Uterus (tissue), 4 donors: ENCODE results near the gene CEP104. TPM values are rescaled to one million over a fixed set of nuclear protein-coding genes. Genes with fewer than 3 reads are reported as not detected.

ENCODE experiments used
- DNase-seq, 2 donors: peaks; one replicate each; pipeline ENCODE4 v3.0.0-alpha.2; 2019 to 2020
- H3K27ac ChIP-seq, 2 donors: fragments of 200-600 bp; sonication (generic); 1 replicate in 1 of 2; 2 replicates in 1 of 2; pipeline ENCODE4 v1.5.1; 2016 to 2018
- H3K27me3 ChIP-seq, 2 donors: fragments of 200-600 bp; sonication (generic); one replicate each; pipeline ENCODE4 v1.5.1; 2018 to 2019; ENCODE audit warnings: control low read depth in 1 of 2
- H3K36me3 ChIP-seq, 2 donors: fragments of 200-600 bp; sonication (generic); one replicate each; pipeline ENCODE4 v1.5.1; 2019; ENCODE audit warnings: control low read depth in 1 of 2
- H3K4me1 ChIP-seq, 2 donors: fragments of 200-600 bp; sonication (generic); one replicate each; pipeline ENCODE4 v1.5.1; 2018 to 2019; ENCODE audit warnings: control low read depth in 1 of 2
- H3K4me3 ChIP-seq, 2 donors: fragments of 200-600 bp; sonication (generic); 1 replicate in 1 of 2; 2 replicates in 1 of 2; pipeline ENCODE4 v1.5.1; 2018 to 2019; ENCODE audit warnings: mild to moderate bottlenecking in 1 of 2
- H3K9me3 ChIP-seq, 2 donors: fragments of 200-600 bp; sonication (generic); one replicate each; pipeline ENCODE4 v1.5.1; 2019; ENCODE audit warnings: control low read depth in 1 of 2
- POLR2A ChIP-seq, 2 donors: fragments of 450-650 bp; IDR thresholded peaks; one replicate each; pipeline ENCODE4 v1.6.1; 2016; ENCODE audit warnings: antibody characterized with exemption in 2 of 2, mild to moderate bottlenecking in 1 of 2, moderate library complexity in 1 of 2
- intact Hi-C: fragments of 100-400 bp; cut with DNase I; formaldehyde crosslinking; loops from one replicate; pipeline ENCODE4 v1.15.1; 2023; ENCODE audit warnings: low total_unique reads
- total RNA-seq, 4 donors: library from RNA; depleted of rRNA in 3 of 4; stranded (reverse); fragments of >200 nt in 3 of 4; gene quantifications; one replicate each; pipeline versions ENCODE4 v1.1.0 to v1.2.4, GENCODE V29; 2014 to 2023
- TF ChIP-seq, protein P1 (sequence below), 4 experiments: fragments of 200-600 bp in 2 of 4; fragments of 450-650 bp in 2 of 4; sonication (generic) in 2 of 4; IDR thresholded peaks; one replicate each; pipeline ENCODE4 v1.5.1; 2016 to 2019; ENCODE audit warnings: antibody characterized with exemption in 4 of 4, mild to moderate bottlenecking in 2 of 4, moderate library complexity in 1 of 4
- donor health status: DM: yes; HTN: yes; CAD: no.

CEP104 gene
- total RNA-seq, 4 donors from 2014 or later: 10.5 to 43.2 (median 22.1) TPM

DNA sequence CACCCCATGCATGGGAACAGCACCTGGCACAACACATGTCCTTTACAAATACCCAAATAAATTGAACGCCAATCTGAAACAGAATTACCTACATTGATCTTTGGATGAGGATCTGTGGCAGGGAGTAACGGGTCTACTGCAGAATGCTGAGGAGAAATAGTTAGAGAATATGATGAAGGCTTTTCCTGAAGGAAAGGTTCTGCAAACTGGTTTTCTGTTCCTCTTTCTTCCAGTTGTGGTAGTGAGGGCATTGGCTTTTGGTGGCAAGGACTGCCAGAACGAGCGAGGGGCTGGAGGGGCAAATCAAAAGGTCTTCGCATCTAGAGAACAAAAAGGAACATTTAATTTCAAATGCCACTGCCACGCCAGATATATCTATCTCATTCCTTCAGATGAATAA is 19.8 kb downstream of the CEP104 start:
- no peaks in the 10 kb centered on the region for H3K27me3 ChIP-seq
- no peak overlapping the region for H3K27ac ChIP-seq
- no peak for DNase-seq
- H3K4me1 ChIP-seq: no peaks in the 10 kb centered on the region
- TF ChIP-seq, protein P1, sequence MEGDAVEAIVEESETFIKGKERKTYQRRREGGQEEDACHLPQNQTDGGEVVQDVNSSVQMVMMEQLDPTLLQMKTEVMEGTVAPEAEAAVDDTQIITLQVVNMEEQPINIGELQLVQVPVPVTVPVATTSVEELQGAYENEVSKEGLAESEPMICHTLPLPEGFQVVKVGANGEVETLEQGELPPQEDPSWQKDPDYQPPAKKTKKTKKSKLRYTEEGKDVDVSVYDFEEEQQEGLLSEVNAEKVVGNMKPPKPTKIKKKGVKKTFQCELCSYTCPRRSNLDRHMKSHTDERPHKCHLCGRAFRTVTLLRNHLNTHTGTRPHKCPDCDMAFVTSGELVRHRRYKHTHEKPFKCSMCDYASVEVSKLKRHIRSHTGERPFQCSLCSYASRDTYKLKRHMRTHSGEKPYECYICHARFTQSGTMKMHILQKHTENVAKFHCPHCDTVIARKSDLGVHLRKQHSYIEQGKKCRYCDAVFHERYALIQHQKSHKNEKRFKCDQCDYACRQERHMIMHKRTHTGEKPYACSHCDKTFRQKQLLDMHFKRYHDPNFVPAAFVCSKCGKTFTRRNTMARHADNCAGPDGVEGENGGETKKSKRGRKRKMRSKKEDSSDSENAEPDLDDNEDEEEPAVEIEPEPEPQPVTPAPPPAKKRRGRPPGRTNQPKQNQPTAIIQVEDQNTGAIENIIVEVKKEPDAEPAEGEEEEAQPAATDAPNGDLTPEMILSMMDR (IDR thresholded peaks at IDR 0.05): no peak
- TF ChIP-seq POLR2A (IDR thresholded peaks at IDR 0.05): no peak
- intact Hi-C loops: no loop called here
- H3K36me3 ChIP-seq: no peaks in the 10 kb centered on the region
- no peaks in the 10 kb centered on the region for H3K9me3 ChIP-seq
- no peak overlapping the region for H3K4me3 ChIP-seq

DNA sequence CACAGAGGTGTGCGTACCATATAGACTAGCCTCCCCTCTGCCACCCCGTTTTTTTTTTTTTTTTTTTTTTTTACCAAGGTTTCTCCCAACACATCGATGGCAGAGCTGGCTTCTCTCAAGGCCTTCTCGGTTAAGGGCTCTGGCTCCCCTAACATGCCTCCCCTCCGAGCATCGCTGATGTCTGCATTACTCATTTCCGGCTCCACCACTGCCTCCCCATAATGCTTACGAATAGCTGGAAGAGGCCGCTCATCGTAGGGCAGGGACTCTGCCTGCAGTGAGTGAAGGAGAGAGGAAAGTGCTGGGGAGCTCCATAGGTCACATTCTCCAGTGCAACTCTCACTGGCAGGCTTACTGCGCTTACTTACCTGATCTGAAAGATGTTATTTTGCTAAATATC is 20.6 kb downstream of the CEP104 start:
- H3K4me3 ChIP-seq: no peak overlapping the region
- DNase-seq: no peak
- intact Hi-C loops: no loop called here
- H3K9me3 ChIP-seq: no peaks in the 10 kb centered on the region
- no peaks in the 10 kb centered on the region for H3K36me3 ChIP-seq
- no peak overlapping the region for H3K27ac ChIP-seq
- H3K4me1 ChIP-seq: no peaks in the 10 kb centered on the region
- H3K27me3 ChIP-seq: no peaks in the 10 kb centered on the region
- no peak for TF ChIP-seq POLR2A (IDR thresholded peaks at IDR 0.05)
- TF ChIP-seq, protein P1 (IDR thresholded peaks at IDR 0.05): no peak

DNA sequence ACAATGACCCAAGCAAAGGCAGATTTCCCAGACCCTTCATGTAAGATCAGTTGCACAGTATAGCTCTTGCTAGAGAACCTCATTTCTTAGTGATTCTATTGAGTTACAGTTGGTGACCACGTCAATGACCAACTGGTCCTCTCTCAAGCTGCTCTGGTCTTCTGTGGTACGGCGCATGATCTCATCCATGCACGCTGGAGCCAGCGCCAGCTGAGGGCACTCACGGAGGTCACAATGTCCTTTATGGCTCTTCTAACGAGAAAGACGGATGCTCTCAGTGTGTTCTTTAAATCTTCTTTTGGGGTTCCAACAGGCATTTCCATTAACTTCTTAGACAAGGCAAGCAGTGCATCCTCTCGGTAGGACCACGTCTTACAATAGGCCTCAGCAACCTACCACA is 22.3 kb downstream of the CEP104 start:
- no peak for DNase-seq
- Histone ChIP-seq H3K4me1 (no peaks in the 10 kb centered on the region), H3K9me3 (no peaks in the 10 kb centered on the region), H3K4me3 (no peak overlapping the region), H3K36me3 (no peaks in the 10 kb centered on the region), H3K27me3 (no peaks in the 10 kb centered on the region), H3K27ac (no peak overlapping the region)
- intact Hi-C loops: no loop called here
- TF ChIP-seq, protein P1 (IDR thresholded peaks at IDR 0.05): no peak
- no peak for TF ChIP-seq POLR2A (IDR thresholded peaks at IDR 0.05)

DNA sequence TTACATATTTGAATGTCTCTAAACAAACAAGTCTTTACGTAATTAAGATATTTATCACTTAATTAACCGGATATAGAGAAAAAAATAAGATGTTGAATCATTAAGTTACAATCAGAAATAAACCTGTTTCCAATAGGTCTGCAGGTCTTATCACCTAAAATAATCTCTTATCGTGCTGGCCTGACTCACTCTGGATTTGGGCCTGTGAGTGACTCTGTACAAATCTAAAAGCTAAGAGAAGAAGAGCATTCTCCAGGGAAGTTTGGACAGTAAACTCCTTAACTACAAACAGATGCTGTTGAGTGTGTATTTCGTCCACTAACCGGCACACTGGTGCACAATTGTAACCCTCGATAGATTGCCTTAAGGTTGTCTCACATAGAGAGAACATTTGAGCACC is 25.3 kb downstream of the CEP104 start:
- Histone ChIP-seq H3K36me3 (no peaks in the 10 kb centered on the region), H3K9me3 (no peaks in the 10 kb centered on the region), H3K27ac (no peak overlapping the region), H3K4me1 (no peaks in the 10 kb centered on the region), H3K4me3 (no peak overlapping the region), H3K27me3 (no peaks in the 10 kb centered on the region)
- TF ChIP-seq POLR2A (IDR thresholded peaks at IDR 0.05): no peak
- TF ChIP-seq, protein P1 (IDR thresholded peaks at IDR 0.05): no peak
- DNase-seq: no peak
- intact Hi-C loops: no loop called here

DNA sequence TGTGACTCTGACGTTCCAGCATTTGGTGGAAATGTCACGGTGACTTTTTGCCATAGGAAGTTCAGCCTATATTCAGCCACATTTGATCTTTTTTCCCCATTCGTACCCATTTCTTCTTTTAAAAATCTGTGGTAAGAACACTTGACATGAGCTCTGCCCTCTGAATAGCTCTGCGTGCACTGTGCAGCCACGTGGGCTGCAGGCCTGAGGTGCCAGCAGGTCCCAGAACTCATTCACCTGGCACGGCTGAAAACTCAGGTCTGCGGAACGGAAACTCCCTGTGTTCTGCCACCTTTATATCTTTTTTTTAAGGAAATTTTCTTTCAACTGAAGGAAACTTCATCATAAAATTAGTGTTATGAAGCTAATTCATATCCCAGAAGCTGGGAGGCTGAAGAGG is 28.6 kb downstream of the CEP104 start:
- no peak for DNase-seq
- no peaks in the 10 kb centered on the region for H3K27me3 ChIP-seq
- intact Hi-C loops: no loop called here
- no peaks in the 10 kb centered on the region for H3K4me1 ChIP-seq
- H3K27ac ChIP-seq: no peak overlapping the region
- no peak overlapping the region for H3K4me3 ChIP-seq
- no peaks in the 10 kb centered on the region for H3K36me3 ChIP-seq
- TF ChIP-seq POLR2A (IDR thresholded peaks at IDR 0.05): no peak
- TF ChIP-seq, protein P1 (IDR thresholded peaks at IDR 0.05): no peak
- H3K9me3 ChIP-seq: no peaks in the 10 kb centered on the region
